CD14-positive monocyte (primary cell): ENCODE data around the gene HILPDA. TPM values are rescaled to one million over a fixed set of nuclear protein-coding genes. Genes with fewer than 3 reads are reported as not detected.
A peak's percentile ranks its signal among the peaks of the same experiment; 100 is the strongest.

Experiments used
- DNase-seq, 3 donors: peaks; one replicate each; pipeline ENCODE4 v3.0.0-alpha.2; 2011 to 2022
- H2AFZ ChIP-seq: 2 replicates; pipeline ENCODE4 v1.6.0; 2012; ENCODE audit warnings: mild to moderate bottlenecking, low read depth, low read length, inconsistent platforms; ENCODE audit not compliant: insufficient read depth, poor library complexity, severe bottlenecking
- H3K27ac ChIP-seq, 2 donors: 1 replicate in 1 of 2; 2 replicates in 1 of 2; pipeline ENCODE4 v1.5.1; 2012 to 2013; ENCODE audit warnings: low read length in 2 of 2, control low read depth in 1 of 2, inconsistent platforms in 1 of 2, low read depth in 1 of 2, mild to moderate bottlenecking in 1 of 2
- H3K27me3 ChIP-seq, 2 donors: one replicate each; pipeline versions ENCODE4 v1.6.0 to v1.6.1; 2011 to 2013; ENCODE audit warnings: low read length in 2 of 2; ENCODE audit not compliant: control insufficient read depth in 2 of 2, insufficient read depth in 2 of 2
- H3K36me3 ChIP-seq, 2 donors: replicated peaks in 1 of 2; 1 replicate in 1 of 2; 2 replicates in 1 of 2; pipeline versions ENCODE4 v1.5.1 to v1.6.1; 2012 to 2013; ENCODE audit warnings: low read length in 2 of 2, control low read depth in 1 of 2, inconsistent platforms in 1 of 2, mild to moderate bottlenecking in 1 of 2; ENCODE audit not compliant: insufficient read depth in 2 of 2, control insufficient read depth in 1 of 2
- H3K4me1 ChIP-seq, 2 donors: 1 replicate in 1 of 2; 2 replicates in 1 of 2; pipeline versions ENCODE4 v1.5.1 to v1.6.1; 2012 to 2013; ENCODE audit warnings: low read length in 2 of 2, control low read depth in 1 of 2, inconsistent platforms in 1 of 2, mild to moderate bottlenecking in 1 of 2, moderate library complexity in 1 of 2; ENCODE audit not compliant: insufficient read depth in 2 of 2, control insufficient read depth in 1 of 2
- H3K4me2 ChIP-seq: replicated peaks from 2 replicates; pipeline ENCODE3; 2012; ENCODE audit warnings: low read length, moderate library complexity, mild to moderate bottlenecking; ENCODE audit not compliant: poor library complexity, severe bottlenecking; ENCODE audit errors: extremely low read depth
- H3K4me3 ChIP-seq, 3 experiments: fragments of 200-600 bp in 1 of 3; sonication (generic) in 1 of 3; replicated peaks in 1 of 3; 1 replicate in 2 of 3; 2 replicates in 1 of 3; pipeline ENCODE4 v1.5.1; 2011 to 2013; ENCODE audit warnings: low read length in 3 of 3, mild to moderate bottlenecking in 3 of 3, control low read depth in 2 of 3, low read depth in 2 of 3, inconsistent platforms in 1 of 3, moderate library complexity in 1 of 3
- H3K79me2 ChIP-seq: 2 replicates; pipeline ENCODE4 v1.6.0; 2012; ENCODE audit warnings: mild to moderate bottlenecking, control low read depth, inconsistent platforms, low read length, moderate library complexity; ENCODE audit not compliant: insufficient read depth
- H3K9ac ChIP-seq: 2 replicates; pipeline ENCODE4 v1.6.0; 2017; ENCODE audit warnings: low read length, mild to moderate bottlenecking; ENCODE audit not compliant: insufficient read depth, poor library complexity, severe bottlenecking
- H3K9me3 ChIP-seq, 2 donors: replicated peaks in 1 of 2; 1 replicate in 1 of 2; 2 replicates in 1 of 2; pipeline versions ENCODE4 v1.5.1 to v1.6.1; 2012 to 2013; ENCODE audit warnings: low read length in 2 of 2, control low read depth in 1 of 2; ENCODE audit not compliant: control insufficient read depth in 1 of 2, insufficient read depth in 1 of 2
- H4K20me1 ChIP-seq: 2 replicates; pipeline ENCODE4 v1.6.0; 2012; ENCODE audit warnings: mild to moderate bottlenecking, low read length, control low read depth, moderate library complexity; ENCODE audit not compliant: insufficient read depth
- H3K27ac Mint-ChIP-seq, 7 donors: one replicate each; pipeline ENCODE4 v1.8.0; 2020; ENCODE audit warnings: mild to moderate bottlenecking in 7 of 7, mixed read lengths in 7 of 7, moderate library complexity in 6 of 7, inconsistent platforms in 2 of 7
- H3K27me3 Mint-ChIP-seq, 3 donors: one replicate each; pipeline ENCODE4 v1.8.0; 2021 to 2022; ENCODE audit warnings: low read depth in 3 of 3, mild to moderate bottlenecking in 3 of 3, mixed read lengths in 3 of 3, moderate library complexity in 3 of 3, inconsistent platforms in 1 of 3
- H3K36me3 Mint-ChIP-seq, 2 donors: one replicate each; pipeline ENCODE4 v1.8.0; 2020; ENCODE audit warnings: mixed read lengths in 2 of 2, inconsistent platforms in 1 of 2, mild to moderate bottlenecking in 1 of 2
- H3K4me1 Mint-ChIP-seq: one replicate; pipeline ENCODE4 v1.8.0; 2020; ENCODE audit warnings: mild to moderate bottlenecking, mixed read lengths
- H3K4me3 Mint-ChIP-seq, 2 donors: one replicate each; pipeline ENCODE4 v1.8.0; 2020; ENCODE audit warnings: mild to moderate bottlenecking in 2 of 2, mixed read lengths in 2 of 2, moderate library complexity in 1 of 2
- H3K9me3 Mint-ChIP-seq, 7 donors: one replicate each; pipeline ENCODE4 v1.8.0; 2020 to 2022; ENCODE audit warnings: mixed read lengths in 7 of 7, mild to moderate bottlenecking in 6 of 7, moderate library complexity in 6 of 7, inconsistent platforms in 2 of 7
- WGBS: methylation state at CpG from one replicate; pipeline ENCODE4 v1.1.5; 2013; ENCODE audit warnings: missing lambda C conversion rate; ENCODE audit not compliant: insufficient coverage; 5-methylcytosine and 5-hydroxymethylcytosine counted together
- intact Hi-C, 2 donors: fragments of 100-400 bp; cut with micrococcal nuclease; formaldehyde crosslinking; loops; one replicate each; pipeline versions ENCODE4 v1.15.0 to v1.15.1; 2023
- polyA plus RNA-seq, 3 donors: library from polyadenylated mRNA; depleted of rRNA in 1 of 3; unstranded in 2 of 3; stranded (reverse) in 1 of 3; fragments of 300-500 nt in 2 of 3; fragments of >200 nt in 1 of 3; fragmentation: Illumina TruSeq in 2 of 3; gene quantifications; 1 replicate in 2 of 3; 2 replicates in 1 of 3; pipeline ENCODE4 v1.2.3, GENCODE V29; 2012 to 2021
- TF ChIP-seq, protein P1 (sequence below): fragments of 200-600 bp; IDR thresholded peaks from one replicate; pipeline ENCODE4 v1.8.0; 2022; ENCODE audit warnings: antibody characterized with exemption, mild to moderate bottlenecking

Gene HILPDA
- polyA plus RNA-seq, 3 donors, result 2.0 to 7.9 (median 2.6) TPM

GRCh38 chr7:128450913-128451312 is 4.8 kb upstream of the HILPDA start:
- no peak overlapping the region for H3K4me2 ChIP-seq
- no peaks in the 10 kb centered on the region for H3K36me3 ChIP-seq
- Mint-ChIP-seq H3K4me3 (no peak overlapping the region), H3K27ac (peak overlapping the region in 2 of 7 donors; percentile 15 to 24), H3K4me1 (peaks cover 32% of the 10 kb centered on the region), H3K36me3 (no peaks in the 10 kb centered on the region), H3K9me3 (no peaks in the 10 kb centered on the region), H3K27me3 (peaks cover 0 to 1% (median 0%) of the 10 kb centered on the region in 3 donors)
- TF ChIP-seq, protein P1, sequence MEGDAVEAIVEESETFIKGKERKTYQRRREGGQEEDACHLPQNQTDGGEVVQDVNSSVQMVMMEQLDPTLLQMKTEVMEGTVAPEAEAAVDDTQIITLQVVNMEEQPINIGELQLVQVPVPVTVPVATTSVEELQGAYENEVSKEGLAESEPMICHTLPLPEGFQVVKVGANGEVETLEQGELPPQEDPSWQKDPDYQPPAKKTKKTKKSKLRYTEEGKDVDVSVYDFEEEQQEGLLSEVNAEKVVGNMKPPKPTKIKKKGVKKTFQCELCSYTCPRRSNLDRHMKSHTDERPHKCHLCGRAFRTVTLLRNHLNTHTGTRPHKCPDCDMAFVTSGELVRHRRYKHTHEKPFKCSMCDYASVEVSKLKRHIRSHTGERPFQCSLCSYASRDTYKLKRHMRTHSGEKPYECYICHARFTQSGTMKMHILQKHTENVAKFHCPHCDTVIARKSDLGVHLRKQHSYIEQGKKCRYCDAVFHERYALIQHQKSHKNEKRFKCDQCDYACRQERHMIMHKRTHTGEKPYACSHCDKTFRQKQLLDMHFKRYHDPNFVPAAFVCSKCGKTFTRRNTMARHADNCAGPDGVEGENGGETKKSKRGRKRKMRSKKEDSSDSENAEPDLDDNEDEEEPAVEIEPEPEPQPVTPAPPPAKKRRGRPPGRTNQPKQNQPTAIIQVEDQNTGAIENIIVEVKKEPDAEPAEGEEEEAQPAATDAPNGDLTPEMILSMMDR, result no peak
- H4K20me1 ChIP-seq, result no peaks in the 10 kb centered on the region
- WGBS, result 50% methylated on average over 2 of the region's 5 CpGs
- intact Hi-C loops, result loop anchor here (10.0 kb wide), 2 partner anchors 46 to 106 kb away; partner anchors contain the start of genes IMPDH1 (in 2 of the 2) and RBM28 (in 1 of the 2)
- no peak overlapping the region for H3K4me3 ChIP-seq
- peaks cover 22 to 28% of the 10 kb centered on the region in 2 donors for H3K4me1 ChIP-seq
- no peak overlapping the region for H3K9ac ChIP-seq
- no peak overlapping the region for H2AFZ ChIP-seq
- no peak overlapping the region for H3K27ac ChIP-seq
- H3K27me3 ChIP-seq, result no peaks in the 10 kb centered on the region
- no peaks in the 10 kb centered on the region for H3K9me3 ChIP-seq
- peaks cover 2% of the 10 kb centered on the region for H3K79me2 ChIP-seq
- DNase-seq, result no peak

DNA sequence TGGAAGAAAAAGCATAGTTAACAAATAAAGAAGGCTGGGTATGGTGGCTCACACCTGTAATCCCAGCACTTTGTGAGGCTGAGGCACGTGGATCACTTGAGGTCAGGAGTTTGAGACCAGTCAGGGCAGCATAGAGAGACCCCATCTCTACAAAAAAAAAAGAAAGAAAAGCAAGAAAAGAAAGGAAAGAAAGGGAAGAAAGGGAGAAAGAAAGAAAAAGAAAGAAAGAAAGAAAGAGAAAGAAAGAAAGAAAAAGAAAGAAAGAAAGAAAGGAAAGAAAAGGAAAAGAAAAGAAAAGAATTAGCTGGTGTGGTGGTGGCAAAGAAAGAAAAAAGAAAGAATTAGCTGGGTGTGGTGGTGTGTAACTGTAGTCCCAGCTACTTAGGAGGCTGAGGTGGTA is 3.1 kb upstream of the HILPDA start:
- Histone ChIP-seq H3K9ac (no peak overlapping the region), H3K27ac (no peak overlapping the region), H3K27me3 (no peaks in the 10 kb centered on the region), H3K79me2 (peaks cover 19% of the 10 kb centered on the region), H3K9me3 (no peaks in the 10 kb centered on the region), H2AFZ (no peak overlapping the region), H3K4me3 (no peak overlapping the region), H3K36me3 (no peaks in the 10 kb centered on the region), H3K4me1 (peaks cover 33 to 41% of the 10 kb centered on the region in 2 donors), H4K20me1 (no peaks in the 10 kb centered on the region), H3K4me2 (no peak overlapping the region)
- DNase-seq, result no peak
- H3K4me1 Mint-ChIP-seq, result peaks cover 40% of the 10 kb centered on the region
- peak overlapping the region in 1 of 7 donors; percentile 42 for H3K27ac Mint-ChIP-seq
- intact Hi-C loops, result loop anchor here (10.0 kb wide), 2 partner anchors 48 to 108 kb away; partner anchors contain the start of genes IMPDH1 (in 2 of the 2) and RBM28 (in 1 of the 2)
- H3K9me3 Mint-ChIP-seq, result no peaks in the 10 kb centered on the region
- no peaks in the 10 kb centered on the region for H3K36me3 Mint-ChIP-seq
- TF ChIP-seq, protein P1, result no peak
- WGBS, result no CpG with 5 or more reads among the region's 1 CpG
- H3K4me3 Mint-ChIP-seq, result no peak overlapping the region
- peaks cover 0 to 1% (median 0%) of the 10 kb centered on the region in 3 donors for H3K27me3 Mint-ChIP-seq
